SK-N-SH treated with all-trans-retinoic acid at 6 μM for 48 hours (cell line): ENCODE measurements around the gene SMC6.

ENCODE experiments used
- ESRRG ChIP-seq: fragments of 250-450 bp; sonication (Bioruptor Pico); IDR thresholded peaks from 2 replicates; pipeline ENCODE4 v1.6.1; 2021; ENCODE audit warnings: mild to moderate bottlenecking
- GLIS3 ChIP-seq: fragments of 250-450 bp; sonication (Bioruptor Pico); IDR thresholded peaks from 2 replicates; pipeline ENCODE4 v1.5.0; 2020; ENCODE audit warnings: mild to moderate bottlenecking, moderate library complexity
- ISL1 ChIP-seq: fragments of 250-450 bp; sonication (Bioruptor Pico); IDR thresholded peaks from 2 replicates; pipeline ENCODE4 v2.1.2; 2022; ENCODE audit warnings: mild to moderate bottlenecking, moderate library complexity
- RARB ChIP-seq: fragments of 250-450 bp; sonication (Bioruptor Pico); IDR thresholded peaks from 2 replicates; pipeline ENCODE4 v1.8.0; 2021; ENCODE audit warnings: mild to moderate bottlenecking, moderate library complexity
- TCF4 ChIP-seq: fragments of 250-450 bp; sonication (Bioruptor Pico); IDR thresholded peaks from 2 replicates; pipeline ENCODE4 v1.8.0; 2021; ENCODE audit warnings: mild to moderate bottlenecking, moderate library complexity, borderline replicate concordance
- TF ChIP-seq, protein P1 (sequence below): fragments of 250-450 bp; sonication (Bioruptor Pico); IDR thresholded peaks from 2 replicates; pipeline ENCODE4 v1.5.0; 2020; ENCODE audit warnings: mild to moderate bottlenecking, moderate library complexity
- TF ChIP-seq, protein P2 (sequence below): fragments of 250-450 bp; sonication (Bioruptor Pico); IDR thresholded peaks from 2 replicates; pipeline ENCODE4 v1.5.1; 2021; ENCODE audit warnings: mild to moderate bottlenecking, moderate library complexity

DNA sequence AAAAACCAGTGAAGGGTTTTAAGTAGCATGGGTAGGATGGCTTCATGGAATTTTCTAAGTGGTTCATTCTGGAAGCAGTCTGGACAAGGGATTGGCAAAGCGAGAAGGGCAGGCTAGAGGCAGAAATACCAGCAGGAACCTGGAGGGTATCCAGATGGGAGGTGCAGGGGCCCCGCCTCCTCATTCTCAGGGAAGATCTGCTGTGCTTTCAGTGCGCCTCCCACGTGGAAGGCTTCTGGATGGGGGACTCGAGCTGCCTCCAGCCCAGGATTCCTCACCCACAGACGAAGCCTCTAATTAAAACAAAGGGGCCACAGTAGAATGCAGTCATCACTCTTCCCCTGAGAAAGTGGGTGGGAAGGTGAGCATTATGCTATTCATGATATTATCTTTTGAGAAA, 133.3 kb downstream of the SMC6 start:
- TF ChIP-seq GLIS3 (CRISPR knock-in tag) (no peak), ISL1 (CRISPR knock-in tag) (no peak), ESRRG (CRISPR knock-in tag) (no peak), RARB (CRISPR knock-in tag) (no peak), TCF4 (CRISPR knock-in tag) (no peak)
- TF ChIP-seq, protein P1, sequence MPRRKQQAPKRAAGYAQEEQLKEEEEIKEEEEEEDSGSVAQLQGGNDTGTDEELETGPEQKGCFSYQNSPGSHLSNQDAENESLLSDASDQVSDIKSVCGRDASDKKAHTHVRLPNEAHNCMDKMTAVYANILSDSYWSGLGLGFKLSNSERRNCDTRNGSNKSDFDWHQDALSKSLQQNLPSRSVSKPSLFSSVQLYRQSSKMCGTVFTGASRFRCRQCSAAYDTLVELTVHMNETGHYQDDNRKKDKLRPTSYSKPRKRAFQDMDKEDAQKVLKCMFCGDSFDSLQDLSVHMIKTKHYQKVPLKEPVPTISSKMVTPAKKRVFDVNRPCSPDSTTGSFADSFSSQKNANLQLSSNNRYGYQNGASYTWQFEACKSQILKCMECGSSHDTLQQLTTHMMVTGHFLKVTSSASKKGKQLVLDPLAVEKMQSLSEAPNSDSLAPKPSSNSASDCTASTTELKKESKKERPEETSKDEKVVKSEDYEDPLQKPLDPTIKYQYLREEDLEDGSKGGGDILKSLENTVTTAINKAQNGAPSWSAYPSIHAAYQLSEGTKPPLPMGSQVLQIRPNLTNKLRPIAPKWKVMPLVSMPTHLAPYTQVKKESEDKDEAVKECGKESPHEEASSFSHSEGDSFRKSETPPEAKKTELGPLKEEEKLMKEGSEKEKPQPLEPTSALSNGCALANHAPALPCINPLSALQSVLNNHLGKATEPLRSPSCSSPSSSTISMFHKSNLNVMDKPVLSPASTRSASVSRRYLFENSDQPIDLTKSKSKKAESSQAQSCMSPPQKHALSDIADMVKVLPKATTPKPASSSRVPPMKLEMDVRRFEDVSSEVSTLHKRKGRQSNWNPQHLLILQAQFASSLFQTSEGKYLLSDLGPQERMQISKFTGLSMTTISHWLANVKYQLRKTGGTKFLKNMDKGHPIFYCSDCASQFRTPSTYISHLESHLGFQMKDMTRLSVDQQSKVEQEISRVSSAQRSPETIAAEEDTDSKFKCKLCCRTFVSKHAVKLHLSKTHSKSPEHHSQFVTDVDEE (CRISPR knock-in tag): no peak
- TF ChIP-seq, protein P2, sequence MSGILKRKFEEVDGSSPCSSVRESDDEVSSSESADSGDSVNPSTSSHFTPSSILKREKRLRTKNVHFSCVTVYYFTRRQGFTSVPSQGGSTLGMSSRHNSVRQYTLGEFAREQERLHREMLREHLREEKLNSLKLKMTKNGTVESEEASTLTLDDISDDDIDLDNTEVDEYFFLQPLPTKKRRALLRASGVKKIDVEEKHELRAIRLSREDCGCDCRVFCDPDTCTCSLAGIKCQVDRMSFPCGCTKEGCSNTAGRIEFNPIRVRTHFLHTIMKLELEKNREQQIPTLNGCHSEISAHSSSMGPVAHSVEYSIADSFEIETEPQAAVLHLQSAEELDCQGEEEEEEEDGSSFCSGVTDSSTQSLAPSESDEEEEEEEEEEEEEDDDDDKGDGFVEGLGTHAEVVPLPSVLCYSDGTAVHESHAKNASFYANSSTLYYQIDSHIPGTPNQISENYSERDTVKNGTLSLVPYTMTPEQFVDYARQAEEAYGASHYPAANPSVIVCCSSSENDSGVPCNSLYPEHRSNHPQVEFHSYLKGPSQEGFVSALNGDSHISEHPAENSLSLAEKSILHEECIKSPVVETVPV (CRISPR knock-in tag): no peak
